Ramos (cell line): ENCODE data around the gene SOCS6.
"Not testable (repeated sequence)": the region's sequence is repeated elsewhere in the genome, so short reads cannot be mapped to it uniquely, and the experiment has no call there.

Experiments
- in situ Hi-C: fragments of 300-500 bp; cut with MboI; formaldehyde crosslinking; loops from one replicate; pipeline ENCODE4 v1.14.3; 2022; ENCODE audit warnings: low sequenced_read_pairs; ENCODE audit not compliant: unreplicated experiment

Gene SOCS6

GRCh38 chr18:70319187-70319586 lies 30.3 kb downstream of the SOCS6 start:
- in situ Hi-C loops = no loop called here

GRCh38 chr18:70321616-70322015 lies 32.8 kb downstream of the SOCS6 start:
- in situ Hi-C loops = no loop called here

DNA sequence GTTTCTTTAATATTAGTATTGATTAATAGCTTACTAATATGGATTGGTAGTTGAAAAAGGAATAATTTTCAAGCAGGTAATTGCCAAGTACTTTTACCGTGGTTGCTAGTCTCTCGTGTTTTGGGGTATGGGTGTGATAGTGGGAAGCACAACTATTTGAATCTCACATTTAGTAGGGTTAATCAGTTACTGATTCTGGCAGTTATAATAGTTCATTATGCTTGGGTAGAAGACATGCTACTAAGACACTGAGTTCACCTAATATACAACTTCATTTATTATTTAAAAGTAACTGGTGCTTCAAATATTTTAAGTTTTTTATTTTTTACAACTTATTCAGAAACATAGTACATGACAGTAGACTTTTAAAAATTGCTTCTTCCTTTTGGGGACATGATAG lies 33.5 kb downstream of the SOCS6 start:
- in situ Hi-C loops = no loop called here

- in situ Hi-C loops = no loop called here
Measured at GRCh38 chr18:70322928-70323327, 34.1 kb downstream of the SOCS6 start.

DNA sequence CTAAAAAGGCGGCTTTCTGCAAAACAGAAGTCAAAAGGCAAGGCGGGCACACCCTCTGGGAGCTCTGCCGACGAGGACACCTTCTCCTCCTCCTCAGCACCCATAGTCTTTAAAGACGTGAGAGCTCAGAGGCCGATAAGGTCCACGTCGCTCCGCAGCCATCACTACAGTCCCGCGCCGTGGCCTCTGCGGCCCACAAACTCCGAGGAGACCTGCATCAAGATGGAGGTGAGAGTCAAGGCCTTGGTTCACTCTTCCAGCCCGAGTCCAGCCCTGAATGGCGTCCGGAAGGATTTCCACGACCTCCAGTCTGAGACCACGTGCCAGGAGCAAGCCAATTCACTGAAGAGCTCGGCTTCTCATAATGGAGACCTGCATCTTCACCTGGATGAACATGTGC lies 36.1 kb downstream of the SOCS6 start:
- in situ Hi-C loops = no loop called here

GRCh38 chr18:70326255-70326654 lies 37.4 kb downstream of the SOCS6 start:
- in situ Hi-C loops = no loop called here

- in situ Hi-C loops = no loop called here
Measured at GRCh38 chr18:70328169-70328568, 39.3 kb downstream of the SOCS6 start.

DNA sequence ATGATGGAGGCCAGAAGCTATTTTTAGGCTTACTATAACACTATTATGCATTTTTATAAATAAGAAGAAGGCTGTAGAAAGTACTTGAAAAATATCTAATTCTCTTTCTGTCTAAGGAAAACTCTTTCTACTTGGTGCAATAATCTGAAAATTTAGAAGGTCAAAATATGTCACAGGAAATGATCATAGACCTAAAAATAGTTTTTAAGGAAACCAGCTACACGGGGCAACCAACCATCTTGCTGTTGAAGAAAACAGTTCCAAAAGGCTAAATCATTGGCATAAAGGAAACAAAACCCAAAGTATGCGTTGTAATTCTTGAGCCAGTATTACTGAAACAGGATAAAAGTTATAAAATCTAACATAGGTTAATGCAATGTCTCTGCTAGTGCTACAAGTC lies 40.2 kb downstream of the SOCS6 start:
- in situ Hi-C loops = no loop called here

GRCh38 chr18:70330887-70331286 lies 42.0 kb downstream of the SOCS6 start:
- in situ Hi-C loops = no loop called here

GRCh38 chr18:70331456-70332097 lies 42.7 kb downstream of the SOCS6 start:
- in situ Hi-C loops = no loop called here

DNA sequence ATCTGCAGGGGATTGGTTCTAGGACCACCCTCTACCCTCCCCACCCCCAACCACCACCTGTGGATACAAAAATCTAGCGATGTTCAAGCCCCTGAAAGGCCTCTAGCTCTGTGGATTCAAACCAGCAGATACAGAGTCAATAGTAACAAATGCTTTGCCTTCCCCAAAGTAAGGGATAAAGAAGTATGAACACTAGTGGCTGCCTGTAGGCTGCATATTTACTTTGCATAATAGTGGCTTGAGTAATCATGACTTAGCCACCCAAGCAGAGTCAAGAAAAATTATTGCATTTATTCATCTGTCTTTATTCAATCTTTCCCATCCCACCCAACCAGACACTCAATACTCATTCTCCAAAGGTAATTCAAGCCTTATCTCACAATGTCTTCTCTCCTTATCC lies 43.8 kb downstream of the SOCS6 start:
- in situ Hi-C loops = no loop called here

DNA sequence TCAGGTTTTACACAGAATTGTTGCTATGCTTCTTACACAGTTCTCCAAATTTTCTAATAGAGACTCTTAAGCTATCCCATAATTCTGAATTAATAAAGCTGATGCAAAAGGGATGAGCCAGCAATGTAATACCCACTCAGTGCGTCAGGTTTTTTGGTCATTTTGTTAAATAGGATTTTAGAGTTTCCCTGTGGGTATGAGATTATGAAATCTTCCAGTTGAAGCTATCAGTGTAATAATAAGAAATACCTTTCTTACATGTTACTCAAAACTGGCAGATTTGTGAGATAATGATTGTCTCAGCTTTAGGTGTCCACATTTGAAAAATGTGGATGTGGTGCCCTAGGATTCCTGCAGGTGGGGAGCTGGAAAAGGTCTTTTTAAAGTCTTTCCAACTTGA lies 44.5 kb downstream of the SOCS6 start:
- in situ Hi-C loops = no loop called here

- in situ Hi-C loops = no loop called here
Measured at GRCh38 chr18:70333757-70334156, 44.9 kb downstream of the SOCS6 start.

GRCh38 chr18:70334264-70334663 lies 45.4 kb downstream of the SOCS6 start:
- in situ Hi-C loops = no loop called here

GRCh38 chr18:70334728-70335329 lies 46.0 kb downstream of the SOCS6 start:
- in situ Hi-C loops = no loop called here

- in situ Hi-C loops = no loop called here
Measured at GRCh38 chr18:70335892-70336726, 47.3 kb downstream of the SOCS6 start.

DNA sequence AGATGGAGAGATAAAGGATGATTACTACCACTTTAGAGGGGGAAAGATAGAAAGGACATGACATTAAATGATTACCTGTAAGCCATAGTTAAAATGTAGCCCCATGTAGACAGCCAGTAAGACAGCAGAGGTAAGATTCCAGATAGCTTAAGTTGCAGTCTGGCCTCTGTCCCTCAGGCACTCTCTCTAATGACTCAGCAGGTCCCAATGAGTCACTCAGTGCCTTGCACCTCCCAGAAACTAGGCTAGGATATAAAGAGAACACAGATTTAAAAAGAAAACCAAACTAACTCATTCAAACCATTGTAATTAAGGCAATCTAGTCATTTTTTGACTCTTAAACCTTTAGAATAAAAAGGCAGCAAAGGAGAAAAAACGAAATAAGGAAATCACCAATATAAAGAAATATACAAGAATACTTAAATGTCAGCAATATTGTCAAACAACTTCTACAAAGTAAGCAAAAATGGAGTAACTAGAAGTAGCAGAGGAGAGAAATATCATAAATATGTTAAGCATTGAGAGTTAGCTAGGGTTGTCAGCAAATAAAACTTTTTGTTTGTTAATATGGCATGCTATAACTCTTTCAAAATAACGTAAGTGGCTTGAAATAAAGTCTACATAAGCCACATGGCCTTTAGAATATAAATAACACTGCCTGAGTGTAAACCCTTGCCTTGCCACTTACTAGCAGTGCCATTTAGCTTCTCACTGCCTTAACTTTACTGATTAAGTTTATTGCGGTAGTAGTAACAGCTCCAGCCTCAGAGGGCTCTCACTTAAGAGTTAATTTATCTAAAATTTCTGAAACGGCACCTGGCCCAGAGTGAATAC lies 48.5 kb downstream of the SOCS6 start:
- in situ Hi-C loops = no loop called here

DNA sequence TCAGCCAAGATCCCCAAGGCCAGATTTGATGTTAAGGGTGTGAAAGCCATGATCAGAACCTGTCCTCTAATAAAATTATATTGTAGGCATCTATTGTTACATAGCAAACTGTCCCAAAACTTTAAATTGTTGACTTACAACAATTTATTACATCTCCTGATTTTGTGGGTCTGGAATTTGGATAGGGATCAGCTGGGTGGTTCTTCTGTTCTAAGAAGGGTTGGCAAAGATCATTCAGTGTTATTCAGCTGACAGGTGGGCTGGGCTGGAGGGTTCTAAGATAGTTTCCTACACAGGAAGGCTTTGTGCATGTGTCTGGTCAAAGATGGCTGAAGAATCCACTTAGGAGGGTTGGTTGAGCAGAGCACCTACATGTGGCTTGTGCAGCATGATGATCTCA lies 50.0 kb downstream of the SOCS6 start:
- in situ Hi-C loops = no loop called here

DNA sequence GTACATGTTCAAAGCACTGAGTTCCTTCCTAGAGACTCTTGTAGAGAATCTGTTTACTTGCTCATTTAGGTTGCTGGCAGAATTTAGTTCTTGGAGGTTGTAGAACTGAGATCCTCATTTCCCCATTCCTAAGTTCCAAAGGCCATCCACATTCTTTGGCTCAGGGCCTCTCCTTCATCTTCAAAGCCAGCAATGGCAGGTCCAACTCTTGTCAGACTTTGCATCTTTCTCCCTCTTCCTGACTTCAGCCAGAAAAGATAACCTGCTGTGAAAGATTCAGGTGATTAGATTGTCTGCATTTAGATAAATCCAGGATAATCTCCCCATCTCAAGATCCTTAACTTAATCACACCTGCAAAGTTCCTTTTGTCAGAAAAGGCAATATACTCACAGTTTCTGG lies 51.1 kb downstream of the SOCS6 start:
- in situ Hi-C loops = no loop called here

GRCh38 chr18:70348481-70348880 lies 59.6 kb downstream of the SOCS6 start:
- in situ Hi-C loops = not testable (repeated sequence)

- in situ Hi-C loops = no loop called here
Measured at GRCh38 chr18:70349316-70349715, 60.5 kb downstream of the SOCS6 start.
